ENCODE results near the gene WHAMM.
"Not testable (repeated sequence)": the region's sequence is repeated elsewhere in the genome, so short reads cannot be mapped to it uniquely, and the experiment has no call there.

The WHAMM gene, protein sequence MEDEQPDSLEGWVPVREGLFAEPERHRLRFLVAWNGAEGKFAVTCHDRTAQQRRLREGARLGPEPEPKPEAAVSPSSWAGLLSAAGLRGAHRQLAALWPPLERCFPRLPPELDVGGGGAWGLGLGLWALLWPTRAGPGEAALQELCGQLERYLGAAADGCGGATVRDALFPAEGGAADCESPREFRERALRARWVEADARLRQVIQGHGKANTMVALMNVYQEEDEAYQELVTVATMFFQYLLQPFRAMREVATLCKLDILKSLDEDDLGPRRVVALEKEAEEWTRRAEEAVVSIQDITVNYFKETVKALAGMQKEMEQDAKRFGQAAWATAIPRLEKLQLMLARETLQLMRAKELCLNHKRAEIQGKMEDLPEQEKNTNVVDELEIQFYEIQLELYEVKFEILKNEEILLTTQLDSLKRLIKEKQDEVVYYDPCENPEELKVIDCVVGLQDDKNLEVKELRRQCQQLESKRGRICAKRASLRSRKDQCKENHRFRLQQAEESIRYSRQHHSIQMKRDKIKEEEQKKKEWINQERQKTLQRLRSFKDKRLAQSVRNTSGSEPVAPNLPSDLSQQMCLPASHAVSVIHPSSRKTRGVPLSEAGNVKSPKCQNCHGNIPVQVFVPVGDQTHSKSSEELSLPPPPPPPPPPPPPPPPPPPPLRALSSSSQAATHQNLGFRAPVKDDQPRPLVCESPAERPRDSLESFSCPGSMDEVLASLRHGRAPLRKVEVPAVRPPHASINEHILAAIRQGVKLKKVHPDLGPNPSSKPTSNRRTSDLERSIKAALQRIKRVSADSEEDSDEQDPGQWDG

GRCh38 chr15:82809308-82810060, at the start of gene WHAMM:
TSS of gene WHAMM (plus strand) at chr15:82809628. CDS start at chr15:82809727, 99 bp downstream.
- Histone ChIP-seq H3K9me3 (ENCODE audit: control insufficient read depth, low read length) (no peaks in the 10 kb centered on the region), H3K4me1 (peaks cover 3% of the 10 kb centered on the region), H3K27ac (peak within 1 kb of the TSS; percentile 95), H3K9ac (peak within 1 kb of the TSS; percentile 67), H3K4me2 (ENCODE audit: low read length) (peak within 1 kb of the TSS; percentile 65), H3K36me3 (ENCODE audit: control insufficient read depth, insufficient read depth, low read length) (no peaks in the 10 kb centered on the region), H3K4me3 (ENCODE audit: low read depth, low read length) (peak within 1 kb of the TSS; percentile 86), H3K27me3 (ENCODE audit: control insufficient read depth, insufficient read depth, low read length) (no peaks in the 10 kb centered on the region), H3K79me2 (peaks cover 15% of the 10 kb centered on the region), H2AFZ (peak within 1 kb of the TSS; percentile 87)
- no peak for TF ChIP-seq CTCF (IDR thresholded peaks at IDR 0.05)

GRCh38 chr15:82763361-82764116, 45.9 kb upstream of the WHAMM start:
- Histone ChIP-seq H3K36me3 (ENCODE audit: control insufficient read depth, insufficient read depth, low read length) (no peaks in the 10 kb centered on the region), H3K79me2 (no peaks in the 10 kb centered on the region), H3K9ac (no peak overlapping the region), H2AFZ (no peak overlapping the region), H3K4me3 (ENCODE audit: low read depth, low read length) (no peak overlapping the region), H3K27ac (no peak overlapping the region), H3K4me2 (ENCODE audit: low read length) (no peak overlapping the region), H3K27me3 (ENCODE audit: control insufficient read depth, insufficient read depth, low read length) (no peaks in the 10 kb centered on the region), H3K9me3 (ENCODE audit: control insufficient read depth, low read length) (no peaks in the 10 kb centered on the region), H3K4me1 (no peaks in the 10 kb centered on the region)
- no peak for TF ChIP-seq CTCF (IDR thresholded peaks at IDR 0.05)

DNA sequence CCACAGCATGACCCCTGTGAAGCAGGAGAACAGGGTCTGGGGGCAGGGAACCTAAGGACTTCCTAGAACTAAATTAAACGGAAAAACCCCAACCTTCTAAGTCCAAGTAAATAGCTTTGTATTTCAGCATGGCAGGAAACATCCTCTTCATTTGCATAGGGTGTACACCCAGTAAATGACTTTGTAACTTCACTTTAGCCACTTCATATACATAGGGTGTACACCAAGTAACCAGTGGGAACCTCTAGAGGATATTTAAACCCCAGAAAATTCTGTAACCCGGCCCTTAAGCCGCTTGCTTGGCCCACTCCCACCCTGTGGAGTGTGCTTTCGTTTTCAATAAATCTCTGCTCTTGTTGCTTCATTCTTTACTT, 45.3 kb upstream of the WHAMM start:
- H2AFZ ChIP-seq = no peak overlapping the region
- no peaks in the 10 kb centered on the region for H3K4me1 ChIP-seq
- no peaks in the 10 kb centered on the region for H3K79me2 ChIP-seq
- no peak overlapping the region for H3K9ac ChIP-seq
- no peaks in the 10 kb centered on the region for H3K36me3 ChIP-seq (ENCODE audit: control insufficient read depth, insufficient read depth, low read length)
- H3K4me2 ChIP-seq (ENCODE audit: low read length) = no peak overlapping the region
- no peak for TF ChIP-seq CTCF (IDR thresholded peaks at IDR 0.05)
- no peaks in the 10 kb centered on the region for H3K27me3 ChIP-seq (ENCODE audit: control insufficient read depth, insufficient read depth, low read length)
- no peak overlapping the region for H3K27ac ChIP-seq
- no peak overlapping the region for H3K4me3 ChIP-seq (ENCODE audit: low read depth, low read length)
- H3K9me3 ChIP-seq (ENCODE audit: control insufficient read depth, low read length) = no peaks in the 10 kb centered on the region

DNA sequence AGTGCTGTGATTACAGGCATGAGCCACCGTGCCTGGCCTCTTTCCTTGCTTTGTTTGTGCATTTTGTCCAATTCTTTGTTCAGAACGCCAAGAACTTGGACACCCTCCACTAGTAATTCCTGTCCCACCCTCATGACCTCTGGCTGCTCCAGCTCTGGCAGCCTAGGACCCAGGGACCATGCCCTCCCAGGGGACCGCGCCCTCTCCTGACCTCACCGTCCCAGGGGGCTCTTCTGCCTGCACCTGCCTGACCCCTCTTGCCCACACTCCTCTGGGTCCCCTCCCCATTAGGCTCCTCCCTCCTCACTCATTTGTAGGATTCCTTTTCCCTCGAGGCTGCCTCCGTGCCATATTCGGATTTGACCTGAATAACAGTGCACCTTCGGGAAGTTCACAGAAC, 44.7 kb upstream of the WHAMM start:
- no peak for TF ChIP-seq CTCF (IDR thresholded peaks at IDR 0.05)
- no peaks in the 10 kb centered on the region for H3K4me1 ChIP-seq
- H3K27me3 ChIP-seq (ENCODE audit: control insufficient read depth, insufficient read depth, low read length) = no peaks in the 10 kb centered on the region
- H3K79me2 ChIP-seq = no peaks in the 10 kb centered on the region
- no peak overlapping the region for H3K4me3 ChIP-seq (ENCODE audit: low read depth, low read length)
- no peak overlapping the region for H3K27ac ChIP-seq
- no peaks in the 10 kb centered on the region for H3K36me3 ChIP-seq (ENCODE audit: control insufficient read depth, insufficient read depth, low read length)
- no peak overlapping the region for H2AFZ ChIP-seq
- H3K9me3 ChIP-seq (ENCODE audit: control insufficient read depth, low read length) = no peaks in the 10 kb centered on the region
- H3K9ac ChIP-seq = no peak overlapping the region
- H3K4me2 ChIP-seq (ENCODE audit: low read length) = no peak overlapping the region

DNA sequence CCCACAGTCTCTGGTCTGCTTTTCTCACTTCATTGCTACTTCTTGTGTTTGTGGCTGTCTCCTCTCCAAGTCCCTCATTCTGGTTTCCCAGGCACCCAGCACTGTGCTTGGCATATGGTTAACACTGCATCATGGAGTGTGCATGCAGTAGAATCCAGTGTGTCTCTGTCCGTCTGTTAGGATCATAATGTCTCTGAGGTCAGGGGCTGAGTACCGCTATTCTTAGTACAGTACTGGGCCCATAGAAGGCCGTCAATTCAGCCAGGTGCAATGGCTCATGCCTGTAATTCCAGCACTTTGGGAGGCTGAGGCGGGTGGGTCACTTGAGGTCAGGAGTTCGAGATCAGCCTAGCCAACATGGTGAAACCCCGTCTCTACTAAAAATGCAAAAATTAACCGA, 43.2 kb upstream of the WHAMM start:
- not testable (repeated sequence) for H2AFZ ChIP-seq; H3K27me3 ChIP-seq (ENCODE audit: control insufficient read depth, insufficient read depth, low read length); H3K4me1 ChIP-seq; H3K4me3 ChIP-seq (ENCODE audit: low read depth, low read length); H3K79me2 ChIP-seq; H3K9me3 ChIP-seq (ENCODE audit: control insufficient read depth, low read length); H3K27ac ChIP-seq; H3K36me3 ChIP-seq (ENCODE audit: control insufficient read depth, insufficient read depth, low read length); H3K4me2 ChIP-seq (ENCODE audit: low read length); H3K9ac ChIP-seq
